Head of caudate nucleus (tissue), 42 donors: ENCODE data around the gene CEP70.

Experiments used
- DNase-seq, 42 donors: peaks; one replicate each; pipeline versions ENCODE4 v3.0.0 to v3.0.0-alpha.2; 2020 to 2021; ENCODE audit warnings: mixed read lengths in 7 of 42
- intact Hi-C: fragments of 100-400 bp; cut with DNase I; formaldehyde crosslinking; loops from one replicate; pipeline ENCODE4 v1.15.0; 2022

CEP70 gene

DNA sequence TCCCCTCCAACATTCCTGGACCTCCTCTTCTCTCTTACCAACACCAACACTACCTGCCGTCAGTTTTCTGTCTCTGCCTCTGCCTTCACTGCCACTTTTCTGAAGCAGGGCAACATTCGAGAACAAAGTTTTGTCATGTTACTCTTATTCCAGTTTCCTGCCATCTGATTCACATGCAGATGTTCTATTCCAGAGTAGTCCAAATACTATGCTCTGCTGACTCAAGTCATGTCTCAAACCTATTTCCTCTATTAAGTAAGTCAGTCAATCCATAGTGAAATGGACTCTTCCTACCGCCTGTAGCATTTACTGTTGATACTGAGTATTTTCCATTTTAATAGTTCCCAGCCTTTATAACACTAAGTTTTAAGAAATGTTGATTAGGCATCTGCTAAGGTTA, 116.3 kb downstream of the CEP70 start:
- DNase-seq, result no peak
- intact Hi-C loops, result no loop called here

DNA sequence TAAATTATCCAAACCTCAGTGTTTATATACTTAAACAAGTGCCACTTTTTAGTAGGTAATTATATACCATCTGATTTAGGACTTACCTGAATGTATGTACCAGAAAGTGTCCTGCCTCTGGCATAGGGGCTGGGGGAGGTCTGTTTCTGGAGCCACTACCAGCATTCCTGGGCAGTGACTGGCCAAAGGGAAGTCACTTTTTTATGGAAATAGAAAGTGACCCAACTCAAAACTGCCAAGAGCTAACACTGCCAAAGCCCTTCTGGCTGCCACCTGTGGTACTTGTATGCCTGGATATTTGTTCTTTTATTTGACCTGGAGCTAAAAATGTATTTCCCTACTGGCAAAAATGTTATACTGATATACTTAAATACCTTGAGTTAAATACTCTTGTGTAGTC, 116.9 kb downstream of the CEP70 start:
- intact Hi-C loops, result no loop called here
- DNase-seq, result no peak

DNA sequence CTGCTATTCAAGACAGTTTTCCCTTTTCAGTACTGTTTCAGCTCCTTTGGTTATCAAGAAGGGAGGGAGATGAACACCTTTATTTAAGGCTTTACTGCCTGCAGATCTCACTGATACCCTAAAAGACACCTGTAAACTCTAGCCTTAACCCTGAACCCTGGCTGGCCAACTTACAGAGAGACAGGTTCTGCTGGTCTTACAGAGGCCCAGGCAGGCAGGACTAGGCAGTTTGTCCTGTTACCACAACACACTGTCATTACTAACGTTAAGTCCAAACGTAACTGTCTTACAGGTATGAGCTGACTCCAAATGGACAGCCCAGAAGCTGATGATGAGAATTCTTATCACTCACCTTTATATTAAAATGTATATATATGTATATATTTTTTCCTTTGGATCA, 117.5 kb downstream of the CEP70 start:
- DNase-seq, result no peak
- intact Hi-C loops, result no loop called here

DNA sequence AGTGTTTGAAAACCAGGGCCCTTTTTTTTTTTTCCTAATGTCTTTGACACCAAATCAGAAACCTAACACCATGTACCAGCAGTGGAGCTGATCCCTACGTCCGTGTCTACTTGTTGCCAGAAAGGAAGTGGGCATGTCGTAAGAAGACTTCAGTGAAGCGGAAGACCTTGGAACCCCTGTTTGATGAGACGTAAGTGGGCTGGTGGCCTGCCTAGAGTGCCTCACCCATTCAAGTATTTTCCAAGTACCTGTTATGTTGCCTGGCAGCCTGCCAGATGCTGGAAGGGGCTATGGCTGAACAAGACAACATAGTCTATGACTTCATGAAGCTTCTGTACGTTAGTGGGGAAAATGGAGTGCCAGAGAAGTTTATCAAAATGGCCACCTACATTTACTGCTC, 119.9 kb downstream of the CEP70 start:
- DNase-seq, result no peak
- intact Hi-C loops, result no loop called here

DNA sequence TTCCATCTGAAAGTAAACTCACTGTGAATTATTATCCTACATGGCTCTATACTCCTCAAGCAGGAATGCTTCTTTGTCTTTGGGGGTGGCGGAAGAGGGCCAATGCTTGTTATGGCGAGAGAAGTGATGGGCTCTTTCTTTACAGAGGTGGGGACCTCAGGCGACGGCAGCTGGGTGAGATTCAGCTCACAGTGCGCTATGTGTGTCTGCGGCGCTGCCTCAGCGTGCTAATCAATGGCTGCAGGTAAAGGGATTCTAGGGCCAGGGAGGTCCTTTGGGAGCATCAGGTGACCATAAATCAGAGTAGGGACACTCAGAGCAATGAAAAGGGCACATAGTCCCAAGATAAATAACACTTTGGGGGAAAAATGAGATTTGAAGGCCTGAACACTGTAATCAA, 120.7 kb downstream of the CEP70 start:
- no peak for DNase-seq
- intact Hi-C loops, result no loop called here

DNA sequence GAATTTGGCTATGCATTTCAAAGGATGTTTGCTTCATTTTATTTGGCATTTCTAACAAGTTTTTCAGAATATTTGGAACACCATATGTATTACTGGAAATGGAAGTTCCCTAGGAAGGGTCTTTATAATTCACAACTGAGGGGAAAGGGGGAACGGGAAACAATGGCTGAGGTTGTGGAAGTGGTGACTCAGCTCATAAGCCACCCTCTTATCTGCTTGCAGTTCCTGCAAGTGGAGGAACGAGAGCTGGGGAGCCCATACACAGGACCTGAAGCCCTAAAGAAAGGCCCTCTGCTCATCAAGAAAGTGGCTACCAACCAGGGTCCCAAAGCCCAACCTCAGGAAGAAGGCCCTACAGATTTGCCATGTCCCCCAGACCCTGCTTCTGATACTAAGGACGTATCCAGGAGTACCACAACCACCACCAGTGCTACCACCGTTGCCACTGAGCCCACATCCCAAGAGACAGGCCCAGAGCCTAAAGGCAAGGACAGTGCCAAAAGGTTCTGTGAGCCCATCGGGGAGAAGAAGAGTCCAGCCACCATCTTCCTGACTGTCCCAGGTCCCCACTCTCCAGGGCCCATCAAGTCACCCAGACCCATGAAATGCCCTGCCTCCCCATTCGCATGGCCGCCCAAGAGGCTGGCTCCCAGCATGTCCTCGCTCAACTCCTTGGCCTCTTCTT, 121.8 kb downstream of the CEP70 start:
- no peak for DNase-seq
- intact Hi-C loops, result no loop called here

DNA sequence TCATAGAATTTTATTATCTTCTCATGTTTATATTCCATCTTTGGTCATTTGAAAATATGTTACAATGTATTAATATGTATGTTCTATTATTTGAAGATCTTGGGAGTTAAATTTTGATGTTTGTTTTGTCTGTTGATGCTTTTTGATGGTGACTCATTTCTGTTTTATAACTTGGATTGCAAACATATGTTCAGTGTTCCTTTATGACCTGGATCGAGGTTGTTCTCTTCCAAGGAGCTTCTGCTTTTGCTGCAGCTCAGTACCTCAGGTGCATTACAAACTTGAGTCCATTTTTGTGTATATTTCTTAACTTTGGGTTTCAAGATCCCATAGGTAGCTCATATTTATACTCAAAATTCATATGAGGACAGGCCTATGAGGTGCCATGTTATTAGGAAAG, 122.6 kb downstream of the CEP70 start:
- intact Hi-C loops, result no loop called here
- DNase-seq, result no peak

DNA sequence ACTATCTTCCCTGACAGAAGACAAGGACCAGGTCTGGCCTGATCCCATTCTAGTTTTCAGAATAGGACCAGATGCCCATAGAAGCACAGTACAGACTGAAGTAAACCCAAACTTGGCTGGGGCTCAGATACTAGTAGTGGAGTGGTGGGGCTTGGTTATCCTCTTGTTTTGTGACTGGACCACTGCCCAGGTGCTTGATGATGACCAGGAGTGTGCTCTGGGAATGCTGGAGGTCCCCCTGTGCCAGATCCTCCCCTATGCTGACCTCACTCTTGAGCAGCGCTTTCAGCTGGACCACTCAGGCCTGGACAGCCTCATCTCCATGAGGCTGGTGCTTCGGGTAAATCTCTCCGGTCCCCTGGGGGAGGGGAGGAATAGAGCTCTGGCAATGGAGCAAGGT, 123.4 kb downstream of the CEP70 start:
- intact Hi-C loops, result no loop called here
- DNase-seq, result peak in 2 of 42 donors; percentile 11 to 21

DNA sequence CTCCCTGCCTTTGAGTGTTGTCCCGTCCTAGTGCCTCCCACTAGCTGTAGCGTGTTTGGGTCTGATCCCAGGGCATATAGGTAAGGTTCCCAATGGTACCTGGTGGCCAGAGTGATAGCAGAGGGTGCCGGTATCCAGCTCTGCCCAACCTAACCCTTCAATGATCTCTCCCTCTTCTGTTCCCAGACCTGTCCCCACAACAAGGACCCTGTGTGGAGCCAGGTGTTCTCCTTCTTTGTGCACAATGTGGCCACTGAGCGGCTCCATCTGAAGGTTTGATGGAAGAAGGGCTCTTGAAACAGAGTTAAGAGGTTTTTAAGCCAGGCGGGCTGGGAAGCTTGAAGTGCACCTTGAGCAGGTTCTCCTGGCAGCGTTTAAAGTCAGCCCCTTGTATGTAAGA, 124.2 kb downstream of the CEP70 start:
- intact Hi-C loops, result no loop called here
- DNase-seq, result peak in 1 of 42 donors; percentile 22

DNA sequence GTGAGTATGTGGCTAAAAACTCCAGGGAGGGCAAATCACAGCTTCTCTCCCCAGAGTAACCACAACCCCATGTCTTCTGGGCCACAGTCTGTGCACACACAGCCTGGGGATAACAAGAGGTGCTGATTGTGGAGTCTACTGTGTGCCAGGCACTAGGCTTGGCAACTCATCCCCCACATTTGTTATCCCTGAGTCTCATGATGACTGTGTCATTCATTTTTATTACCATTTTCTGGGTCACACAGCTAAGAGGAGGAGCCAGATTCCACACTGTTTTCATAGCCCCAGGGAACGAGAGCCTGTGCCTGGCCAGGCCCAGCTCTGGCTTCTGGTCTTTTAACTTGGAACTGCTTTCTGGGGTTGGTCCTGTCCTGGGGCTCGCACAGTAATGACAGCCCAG, 125.2 kb downstream of the CEP70 start:
- intact Hi-C loops, result no loop called here
- DNase-seq, result peak in 4 of 42 donors; percentile 19 to 52 (median 24)

DNA sequence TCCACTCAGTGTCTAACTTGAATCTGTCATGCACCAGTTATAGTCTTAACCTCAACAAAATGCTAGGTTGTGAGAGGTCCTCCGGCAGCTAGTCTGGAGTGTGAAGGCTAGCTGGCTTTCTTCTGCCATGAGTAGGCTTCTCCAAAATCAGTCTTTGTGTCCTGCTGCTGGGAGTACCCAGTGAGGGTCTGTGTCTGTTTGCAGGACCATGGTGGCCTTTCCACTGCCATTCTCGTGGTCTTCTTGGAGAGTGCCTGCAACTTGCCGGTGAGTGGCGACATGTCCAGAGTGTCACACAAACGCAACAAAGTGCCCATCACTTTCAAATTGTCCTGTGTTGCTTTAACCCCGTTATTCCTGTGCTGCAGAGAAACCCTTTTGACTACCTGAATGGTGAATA, 125.6 kb downstream of the CEP70 start:
- peak in 1 of 42 donors; percentile 9 for DNase-seq
- intact Hi-C loops, result no loop called here

DNA sequence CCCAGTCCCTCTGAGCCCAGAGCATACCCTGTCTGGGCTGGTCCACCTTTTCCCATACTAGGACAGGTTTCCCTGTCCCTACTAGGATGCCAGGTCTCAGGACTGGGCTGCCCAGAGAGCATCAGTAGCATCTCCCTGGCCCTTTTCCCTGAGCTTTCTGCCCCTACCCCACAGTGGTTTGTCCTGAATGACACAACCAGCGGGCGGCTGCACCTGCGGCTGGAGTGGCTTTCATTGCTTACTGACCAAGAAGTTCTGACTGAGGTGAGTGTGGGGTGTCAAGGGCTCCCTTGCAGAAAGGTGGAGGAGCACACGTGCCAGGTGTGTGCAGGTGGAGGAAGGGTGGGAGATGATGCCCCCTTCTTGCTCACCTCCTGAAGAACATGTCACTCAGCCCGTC, 126.1 kb downstream of the CEP70 start:
- no peak for DNase-seq

DNA sequence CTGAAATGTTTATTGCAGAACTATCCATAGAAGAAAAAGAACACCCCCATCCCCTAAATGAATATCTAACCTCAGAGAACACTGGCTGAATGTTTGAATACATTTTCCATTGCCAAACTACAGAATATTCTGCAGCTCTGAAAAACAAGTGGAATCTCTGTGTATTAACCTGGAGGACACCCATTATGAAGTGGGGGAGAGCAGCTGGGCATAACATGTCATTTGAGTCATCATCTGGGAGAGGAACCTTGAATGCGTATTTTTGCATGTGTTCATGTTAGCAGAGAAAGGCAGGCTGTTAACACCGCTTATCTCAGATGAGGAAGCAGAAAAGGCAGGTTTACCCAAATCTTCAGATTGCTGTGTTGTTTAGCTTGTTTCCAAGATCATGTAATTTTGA, 128.1 kb downstream of the CEP70 start:
- peak in 1 of 42 donors; percentile 3 for DNase-seq
- intact Hi-C loops, result no loop called here

More for the DNA sequence above, 126.1 kb downstream of the CEP70 start:
- intact Hi-C loops, result no loop called here

DNA sequence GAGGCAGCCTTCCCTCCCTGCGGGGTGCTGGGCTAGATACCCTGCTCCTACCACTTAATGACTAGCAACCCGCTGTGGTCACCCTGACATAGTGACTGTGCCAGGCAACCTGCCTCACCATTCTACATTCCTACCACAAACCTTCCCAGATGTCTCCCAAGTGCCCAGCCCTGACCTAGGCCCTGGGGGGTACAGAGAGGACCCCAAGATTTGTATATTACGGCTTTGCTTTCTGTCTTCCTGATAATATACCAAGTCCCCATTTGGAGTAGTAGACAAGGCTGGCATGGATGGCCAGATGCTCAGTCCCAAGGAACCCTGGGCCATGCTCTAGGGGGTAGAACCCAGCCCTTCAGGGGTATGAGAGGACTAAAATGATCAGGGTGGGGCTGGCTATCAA, 128.6 kb downstream of the CEP70 start:
- intact Hi-C loops, result no loop called here
- peak in 1 of 42 donors; percentile 8 for DNase-seq

DNA sequence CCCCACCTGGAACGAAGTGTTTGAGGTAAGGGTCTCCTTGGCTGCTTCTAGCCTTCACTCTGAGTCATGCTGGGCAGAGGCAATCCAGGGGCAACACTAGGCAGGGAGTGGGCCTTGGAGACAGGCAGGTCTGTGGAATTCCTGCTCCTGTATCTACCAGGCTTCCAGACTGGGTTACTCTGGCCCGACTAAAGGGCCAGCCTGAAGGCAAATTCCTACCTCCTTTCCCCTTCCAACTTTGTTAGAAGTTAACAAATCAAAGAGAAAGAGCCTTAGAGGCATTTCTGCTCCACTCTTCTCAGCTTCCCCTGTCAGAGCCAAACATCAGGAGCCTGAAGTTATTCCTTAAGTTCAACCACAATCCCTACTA, 129.6 kb downstream of the CEP70 start:
- intact Hi-C loops, result no loop called here
- peak in 1 of 42 donors; percentile 17 for DNase-seq

DNA sequence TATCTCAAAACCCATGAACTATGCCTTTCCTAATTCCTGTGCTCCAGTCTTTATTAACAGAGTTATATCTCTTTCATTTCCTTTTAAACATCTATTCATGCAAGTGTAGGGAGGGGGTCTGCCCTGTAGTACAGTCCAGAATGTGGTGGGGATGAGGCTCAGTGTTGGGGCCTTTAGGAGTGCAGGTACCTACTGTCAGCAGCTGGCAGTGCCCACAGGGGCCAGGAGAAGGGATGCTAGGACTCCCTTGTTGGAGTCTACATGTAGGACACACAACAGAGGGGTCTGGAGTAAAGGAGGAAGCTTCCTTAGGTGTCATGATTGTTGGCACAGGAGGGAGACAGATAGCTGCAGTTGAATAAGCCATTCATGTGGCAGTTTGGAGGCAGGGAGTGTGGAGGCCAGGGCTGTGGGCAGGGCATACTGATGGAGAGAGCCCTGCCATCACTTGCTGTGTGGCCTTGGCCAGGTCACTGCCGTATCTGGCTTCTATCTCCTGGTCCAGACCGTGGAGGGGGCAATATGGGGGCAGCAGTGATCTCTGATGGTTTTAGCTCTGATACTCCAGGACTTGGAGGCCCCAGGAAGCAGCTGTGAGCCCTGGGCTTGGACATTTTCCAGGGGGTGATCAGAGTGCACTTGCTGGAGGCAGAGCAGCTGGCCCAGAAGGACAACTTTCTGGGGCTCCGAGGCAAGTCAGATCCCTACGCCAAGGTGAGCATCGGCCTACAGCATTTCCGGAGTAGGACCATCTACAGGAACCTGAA, 130.2 kb downstream of the CEP70 start:
- DNase-seq, result peak in 3 of 42 donors; percentile 20 to 29 (median 24)
- intact Hi-C loops, result no loop called here

DNA sequence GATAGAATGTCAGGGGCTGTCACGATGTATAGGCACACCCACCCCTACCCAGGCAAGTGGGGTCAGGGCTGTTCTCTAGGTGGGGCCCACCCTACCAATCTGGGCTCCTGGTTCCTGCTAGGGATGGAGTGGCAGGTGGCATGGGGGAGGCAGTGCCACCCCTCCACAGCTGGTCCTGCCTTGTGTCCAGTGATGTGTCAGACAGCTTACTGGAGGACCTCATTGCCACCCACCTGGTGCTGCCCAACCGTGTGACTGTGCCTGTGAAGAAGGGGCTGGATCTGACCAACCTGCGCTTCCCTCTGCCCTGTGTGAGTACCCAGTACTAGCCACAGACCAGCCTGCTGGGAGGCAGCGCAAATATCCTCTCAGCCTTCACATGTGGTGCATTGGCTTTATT, 132.2 kb downstream of the CEP70 start:
- DNase-seq, result peak in 5 of 42 donors; percentile 3 to 32 (median 26)
- intact Hi-C loops, result no loop called here

DNA sequence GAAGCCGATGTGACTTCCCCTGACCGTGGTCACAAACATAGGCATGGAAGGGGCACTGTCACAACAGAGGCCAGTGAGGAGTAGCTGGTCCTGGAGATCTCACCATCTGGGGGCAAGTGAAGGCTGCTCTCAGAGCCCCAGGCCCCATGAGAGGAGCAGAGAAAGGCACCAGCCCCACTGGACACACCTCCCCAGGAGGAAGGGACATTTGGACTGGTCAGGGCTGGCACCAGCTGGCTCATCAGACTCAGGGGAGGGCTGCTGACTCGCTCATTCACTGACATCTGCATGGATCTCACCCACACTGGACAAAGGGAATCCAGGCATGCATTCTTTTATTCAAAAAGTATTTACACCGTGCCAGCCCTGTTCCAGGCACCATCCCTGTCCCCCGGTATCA, 132.8 kb downstream of the CEP70 start:
- peak in 8 of 42 donors; percentile 8 to 32 (median 12) for DNase-seq
- intact Hi-C loops, result no loop called here

DNA sequence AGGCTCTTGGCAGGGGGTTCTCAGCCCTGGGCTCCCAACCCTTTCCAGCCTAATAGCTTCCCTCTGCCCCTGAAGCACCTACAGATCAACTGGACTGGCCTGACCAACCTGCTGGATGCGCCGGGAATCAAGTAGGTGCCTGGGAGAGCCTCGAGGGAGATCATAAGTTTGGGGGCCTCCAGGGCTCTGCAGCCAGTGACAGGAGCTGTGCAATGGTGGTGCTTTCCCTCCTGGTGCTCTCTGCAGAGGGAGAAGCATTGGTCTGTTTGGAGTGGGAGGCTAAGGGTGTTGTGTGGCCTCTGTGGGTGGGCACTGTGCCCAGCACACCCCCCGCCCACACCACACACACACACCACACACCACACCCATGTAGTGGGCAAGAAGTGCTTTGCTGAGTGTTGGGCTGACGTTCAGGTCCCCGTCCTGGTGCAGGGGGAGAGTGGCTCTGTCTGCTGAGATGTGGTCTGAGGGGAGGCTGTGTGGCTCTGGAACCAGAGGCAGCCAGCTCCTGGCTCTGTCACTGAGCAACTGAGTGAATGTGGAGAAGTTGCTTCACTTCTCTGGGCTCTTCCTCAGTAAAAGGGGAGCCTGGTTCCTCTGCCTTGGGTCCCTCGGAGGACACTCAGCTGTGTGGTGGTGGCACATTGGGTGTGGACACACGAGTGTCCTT, 133.4 kb downstream of the CEP70 start:
- DNase-seq, result peak in 6 of 42 donors; percentile 3 to 26 (median 6)
- intact Hi-C loops, result no loop called here
